HFFc6 (cell line): Measurements from ENCODE around the gene DIS3L. TPM values are rescaled to one million over a fixed set of nuclear protein-coding genes. Genes with fewer than 3 reads are reported as not detected.
"Not testable (repeated sequence)": the region's sequence is repeated elsewhere in the genome, so short reads cannot be mapped to it uniquely, and the experiment has no call there.

Experiments
- DNase-seq: peaks from one replicate; pipeline ENCODE4 v3.0.0-alpha.2; 2018
- H3K27ac Mint-ChIP-seq: 2 replicates; pipeline ENCODE4 v1.8.0; 2020; ENCODE audit warnings: mild to moderate bottlenecking, mixed read lengths
- H3K27me3 Mint-ChIP-seq: 2 replicates; pipeline ENCODE4 v1.8.0; 2021; ENCODE audit warnings: mild to moderate bottlenecking, moderate library complexity, mixed read lengths; ENCODE audit not compliant: insufficient read depth
- H3K36me3 Mint-ChIP-seq: 2 replicates; pipeline ENCODE4 v1.8.0; 2021; ENCODE audit warnings: low read depth, mixed read lengths
- H3K4me1 Mint-ChIP-seq: 2 replicates; pipeline ENCODE4 v1.8.0; 2020; ENCODE audit warnings: low read depth, mixed read lengths
- H3K4me3 Mint-ChIP-seq: 2 replicates; pipeline ENCODE4 v1.8.0; 2020; ENCODE audit warnings: mild to moderate bottlenecking, moderate library complexity, mixed read lengths
- H3K9me3 Mint-ChIP-seq: 2 replicates; pipeline ENCODE4 v1.8.0; 2020; ENCODE audit warnings: mild to moderate bottlenecking, mixed read lengths
- CTCF ChIP-seq: fragments of 200-600 bp; sonication (generic); IDR thresholded peaks from 2 replicates; pipeline ENCODE4 v1.5.0; 2021; ENCODE audit warnings: antibody characterized with exemption, mild to moderate bottlenecking
- total RNA-seq, 6 experiments: library from RNA; stranded (reverse); fragmentation: NEBNext Ultra II Directional; extraction: Animal tissue kit (Norgen Biotek cat#: 25700); gene quantifications; 2 replicates in 1 of 6; 3 replicates in 5 of 6; pipeline ENCODE4 v1.2.3, GENCODE V29; 2021

The DIS3L gene
- total RNA-seq, 6 experiments from 2014 or later = 10.6 to 14.9 (median 13.5) TPM

GRCh38 chr15:66296186-66296585, 2.8 kb downstream of the DIS3L start:
- Mint-ChIP-seq H3K4me3 (no peak overlapping the region), H3K36me3 (no peaks in the 10 kb centered on the region; the same call in 1 of the 2 replicates), H3K9me3 (no peaks in the 10 kb centered on the region), H3K4me1 (peaks cover 46% of the 10 kb centered on the region), H3K27ac (no peak overlapping the region), H3K27me3 (no peaks in the 10 kb centered on the region)
- DNase-seq = no peak
- no peak for TF ChIP-seq CTCF

DNA sequence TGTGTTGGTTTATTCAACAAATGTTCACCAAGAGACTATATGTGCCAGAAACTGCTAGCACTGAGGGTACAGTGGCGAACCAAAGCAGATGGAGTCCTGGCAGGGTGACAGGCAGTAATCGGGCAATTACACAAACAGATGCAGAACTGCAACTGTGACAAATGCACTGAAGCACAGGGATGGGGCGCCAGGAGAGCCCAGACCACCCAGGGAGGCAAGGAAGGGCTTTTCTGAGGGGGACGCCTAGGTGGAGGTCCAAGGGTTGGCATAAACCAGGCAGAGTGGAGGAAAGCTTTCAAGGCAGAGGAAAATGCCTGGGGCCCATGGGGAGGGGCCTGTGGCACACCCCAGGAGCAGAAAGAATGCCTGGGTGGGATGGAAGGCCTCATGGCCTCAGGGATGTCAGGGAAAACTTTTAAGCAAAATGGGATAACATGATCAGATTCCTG, 5.5 kb downstream of the DIS3L start:
- Mint-ChIP-seq H3K27ac (peak overlapping the region; percentile 59), H3K27me3 (no peaks in the 10 kb centered on the region; the same call in 1 of the 2 replicates), H3K4me3 (no peak overlapping the region), H3K4me1 (peaks cover 31% of the 10 kb centered on the region), H3K9me3 (no peaks in the 10 kb centered on the region), H3K36me3 (no peaks in the 10 kb centered on the region; the same call in 1 of the 2 replicates)
- DNase-seq = no peak
- TF ChIP-seq CTCF = no peak

DNA sequence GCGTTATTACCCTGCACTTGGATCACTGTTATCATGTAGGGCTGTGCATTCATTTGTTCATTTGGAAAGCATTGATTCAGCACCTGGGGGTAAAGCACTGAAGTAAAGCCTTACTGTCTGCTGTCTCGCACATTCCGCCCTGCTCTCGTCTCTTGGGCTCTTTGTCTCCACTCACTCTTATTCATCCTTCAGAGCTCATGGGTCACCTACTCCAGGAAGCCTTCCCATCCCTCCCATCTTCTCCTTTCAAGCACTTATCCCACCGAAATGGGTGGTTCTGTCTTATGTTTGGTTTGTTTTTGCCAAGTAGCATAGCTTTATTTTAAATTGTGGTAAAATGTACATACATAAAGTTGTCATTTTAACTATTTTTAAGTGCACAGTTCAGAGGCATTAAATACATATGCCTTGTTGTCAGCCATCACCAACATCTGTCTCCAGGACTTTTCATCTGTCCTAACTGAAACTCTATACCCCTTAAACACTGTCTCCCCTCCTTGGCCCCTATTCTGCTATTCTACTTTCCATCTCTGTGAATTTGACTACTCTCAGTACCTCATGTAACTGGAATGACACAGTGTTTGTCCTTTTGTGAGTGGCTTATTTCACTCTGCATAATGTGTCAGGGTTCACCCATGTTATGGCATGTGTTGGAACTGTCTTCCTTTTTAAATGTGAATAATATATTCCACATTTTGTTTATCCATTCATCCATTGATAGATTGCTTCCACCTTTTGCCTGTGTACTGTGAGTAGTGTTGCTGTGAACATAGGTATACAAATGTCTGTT, 9.3 kb downstream of the DIS3L start:
- no peak for TF ChIP-seq CTCF
- H3K36me3 Mint-ChIP-seq = no peaks in the 10 kb centered on the region; the same call in 1 of the 2 replicates
- no peak for DNase-seq
- H3K4me1 Mint-ChIP-seq = peaks cover 10% of the 10 kb centered on the region
- H3K9me3 Mint-ChIP-seq = no peaks in the 10 kb centered on the region
- H3K4me3 Mint-ChIP-seq = no peak overlapping the region
- H3K27ac Mint-ChIP-seq = no peak overlapping the region
- no peaks in the 10 kb centered on the region; the same call in 1 of the 2 replicates for H3K27me3 Mint-ChIP-seq

GRCh38 chr15:66304425-66304824, 11.1 kb downstream of the DIS3L start:
- H3K36me3 Mint-ChIP-seq, DNase-seq, H3K27me3 Mint-ChIP-seq, H3K4me3 Mint-ChIP-seq, H3K27ac Mint-ChIP-seq, H3K4me1 Mint-ChIP-seq, H3K9me3 Mint-ChIP-seq: not testable (repeated sequence)

GRCh38 chr15:66306381-66306780, 13.0 kb downstream of the DIS3L start:
- Mint-ChIP-seq H3K27ac (no peak overlapping the region), H3K4me3 (no peak overlapping the region), H3K4me1 (no peaks in the 10 kb centered on the region), H3K36me3 (no peaks in the 10 kb centered on the region; the same call in 1 of the 2 replicates), H3K27me3 (no peaks in the 10 kb centered on the region; the same call in 1 of the 2 replicates), H3K9me3 (no peaks in the 10 kb centered on the region)
- TF ChIP-seq CTCF = no peak
- DNase-seq = no peak

DNA sequence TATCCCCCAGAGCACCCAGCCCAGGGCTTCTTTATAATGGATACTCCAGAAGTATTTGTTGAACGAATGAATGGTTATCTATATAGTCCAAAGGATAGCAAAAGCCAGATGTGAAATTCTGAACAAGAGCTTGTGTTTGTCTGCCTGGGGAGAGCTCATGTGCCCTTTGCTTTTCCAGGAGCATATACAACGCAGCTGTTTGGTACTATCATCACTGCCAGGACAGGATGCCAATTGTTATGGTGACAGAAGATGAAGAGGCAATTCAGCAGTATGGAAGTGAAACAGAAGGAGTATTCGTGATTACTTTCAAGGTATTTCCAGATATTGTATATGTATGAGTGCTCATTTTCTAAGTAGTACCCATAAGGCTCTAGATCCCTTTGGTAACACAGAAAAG, 15.2 kb downstream of the DIS3L start:
- no peak overlapping the region for H3K4me3 Mint-ChIP-seq
- no peak for TF ChIP-seq CTCF
- DNase-seq = no peak
- no peaks in the 10 kb centered on the region for H3K27me3 Mint-ChIP-seq
- H3K4me1 Mint-ChIP-seq = no peaks in the 10 kb centered on the region
- H3K9me3 Mint-ChIP-seq = no peaks in the 10 kb centered on the region
- no peaks in the 10 kb centered on the region; the same call in 1 of the 2 replicates for H3K36me3 Mint-ChIP-seq
- no peak overlapping the region for H3K27ac Mint-ChIP-seq
